GM12864 (cell line): ENCODE measurements around the gene PDZD7.

Source experiments
- DNase-seq: peaks from one replicate; pipeline ENCODE4 v3.0.0-alpha.2; 2011; ENCODE audit warnings: low read depth
- H3K4me3 ChIP-seq: 2 replicates; pipeline ENCODE4 v1.5.1; 2011; ENCODE audit warnings: mild to moderate bottlenecking, low read depth, low read length, control low read depth
- TF ChIP-seq, protein P1 (sequence below): IDR thresholded peaks from 2 replicates; pipeline ENCODE4 v1.5.1; 2011; ENCODE audit warnings: low read depth, mild to moderate bottlenecking, moderate library complexity, low read length, control low read depth, inconsistent platforms; ENCODE audit errors: missing control alignments

Gene PDZD7

DNA sequence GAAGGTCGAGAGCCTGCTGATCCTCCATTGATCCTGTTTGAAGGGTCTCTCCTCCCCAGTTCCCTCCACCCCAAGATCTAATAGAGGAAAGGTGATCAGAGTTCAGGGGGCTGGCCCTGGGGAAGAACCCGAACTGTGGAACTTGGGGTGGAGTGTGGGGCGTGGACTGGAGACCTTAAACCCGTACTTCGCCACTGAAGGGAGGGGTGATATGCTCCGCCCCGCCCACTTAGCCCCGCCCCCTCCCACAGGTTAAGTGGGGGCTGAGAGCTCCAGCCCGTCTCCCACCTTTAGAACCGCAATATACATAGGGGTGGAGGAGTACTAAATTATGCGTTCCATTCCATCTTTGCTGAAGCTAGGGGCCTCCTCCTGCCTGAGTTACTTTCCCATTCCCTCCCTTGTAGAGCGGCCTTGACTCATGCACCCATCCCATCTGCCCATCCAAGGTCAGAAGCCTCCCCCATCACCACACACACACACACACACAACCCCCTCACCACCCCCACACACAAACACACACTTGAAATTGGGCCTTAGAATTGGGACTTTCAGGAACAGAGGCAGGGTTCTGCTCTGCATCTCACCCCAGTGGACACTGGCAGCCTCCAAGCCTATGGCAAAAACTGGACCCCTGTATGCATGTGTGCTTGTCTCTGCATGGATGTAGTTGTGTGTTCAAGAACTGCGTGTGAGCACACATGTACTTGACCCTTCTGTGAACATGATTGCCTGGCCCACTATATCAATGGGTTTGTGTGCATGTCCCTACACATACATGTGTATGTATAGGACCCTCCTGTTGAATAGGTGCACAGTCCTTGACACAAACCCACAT, 60.6 kb downstream of the PDZD7 start:
- H3K4me3 ChIP-seq, result peak overlapping the region; percentile 50; the same call in 1 of the 2 replicates
- TF ChIP-seq, protein P1, sequence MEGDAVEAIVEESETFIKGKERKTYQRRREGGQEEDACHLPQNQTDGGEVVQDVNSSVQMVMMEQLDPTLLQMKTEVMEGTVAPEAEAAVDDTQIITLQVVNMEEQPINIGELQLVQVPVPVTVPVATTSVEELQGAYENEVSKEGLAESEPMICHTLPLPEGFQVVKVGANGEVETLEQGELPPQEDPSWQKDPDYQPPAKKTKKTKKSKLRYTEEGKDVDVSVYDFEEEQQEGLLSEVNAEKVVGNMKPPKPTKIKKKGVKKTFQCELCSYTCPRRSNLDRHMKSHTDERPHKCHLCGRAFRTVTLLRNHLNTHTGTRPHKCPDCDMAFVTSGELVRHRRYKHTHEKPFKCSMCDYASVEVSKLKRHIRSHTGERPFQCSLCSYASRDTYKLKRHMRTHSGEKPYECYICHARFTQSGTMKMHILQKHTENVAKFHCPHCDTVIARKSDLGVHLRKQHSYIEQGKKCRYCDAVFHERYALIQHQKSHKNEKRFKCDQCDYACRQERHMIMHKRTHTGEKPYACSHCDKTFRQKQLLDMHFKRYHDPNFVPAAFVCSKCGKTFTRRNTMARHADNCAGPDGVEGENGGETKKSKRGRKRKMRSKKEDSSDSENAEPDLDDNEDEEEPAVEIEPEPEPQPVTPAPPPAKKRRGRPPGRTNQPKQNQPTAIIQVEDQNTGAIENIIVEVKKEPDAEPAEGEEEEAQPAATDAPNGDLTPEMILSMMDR, result no peak
- no peak for DNase-seq

DNA sequence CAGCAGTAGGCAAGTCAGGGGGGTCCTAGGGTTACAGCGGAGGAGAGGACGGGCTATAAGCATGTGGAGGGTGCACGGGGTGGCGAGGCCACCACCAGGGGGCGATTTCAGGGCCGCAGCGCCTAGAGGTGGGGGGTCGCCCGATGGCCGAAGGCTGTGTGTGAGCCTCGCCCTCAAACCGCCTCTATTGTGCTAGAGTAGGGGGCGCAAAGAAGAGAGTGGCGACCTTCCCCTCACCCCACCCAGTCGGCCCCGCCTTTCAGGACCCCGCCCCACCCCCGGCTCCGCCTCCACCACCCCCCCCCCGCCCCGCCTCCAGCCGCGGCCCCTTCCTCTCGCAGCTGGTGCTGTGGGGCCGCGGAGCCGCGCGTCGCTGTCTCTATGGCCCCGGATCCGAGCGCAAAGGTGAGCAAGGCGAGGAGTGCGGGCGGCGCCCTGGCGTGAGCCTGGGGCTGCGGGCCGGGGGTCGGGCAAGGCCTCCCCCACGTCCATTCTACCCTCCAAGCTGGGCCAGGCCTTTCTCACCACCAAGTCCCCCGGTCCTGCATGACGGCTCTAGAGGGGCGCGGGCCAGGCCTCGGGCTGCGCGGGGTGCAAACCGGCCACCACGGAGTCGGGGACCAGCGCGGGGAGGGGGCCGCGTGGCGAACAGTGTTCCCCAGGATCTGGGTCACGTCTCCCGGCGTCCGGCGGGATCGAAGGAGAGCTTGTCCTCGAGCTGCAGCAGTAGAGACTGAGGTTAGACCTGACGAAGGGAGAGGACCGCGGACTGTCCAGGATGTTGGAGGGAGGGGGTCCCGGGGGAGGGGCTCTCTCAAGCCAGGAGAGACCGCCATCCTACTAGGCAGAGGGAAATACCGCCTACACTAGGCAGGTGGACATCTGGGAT, 61.5 kb downstream of the PDZD7 start, which contains the start of gene SEMA4G:
TSS of gene SEMA4G (plus strand) at position 318 of the 889 bp plus-strand sequence. CDS start 3,409 bp downstream, outside the sequence.
- DNase-seq, result no peak

DNA sequence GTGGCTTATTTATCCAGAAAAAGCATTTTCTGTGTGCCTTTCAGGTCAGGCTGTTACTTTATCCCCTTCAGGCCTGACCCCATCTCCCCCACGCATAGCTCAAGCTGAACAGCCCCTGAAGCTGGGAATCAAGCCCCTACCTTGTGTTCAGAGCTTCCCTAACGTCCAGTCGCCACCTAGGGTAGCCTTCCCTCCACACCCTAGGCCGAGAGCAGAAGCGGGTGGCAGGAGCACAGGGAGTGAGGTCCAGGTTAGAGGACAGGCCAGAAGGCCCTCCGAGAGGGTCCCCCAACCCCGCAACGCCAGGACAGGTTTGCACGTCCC, 62.1 kb downstream of the PDZD7 start:
- no peak for DNase-seq
- peak overlapping the region; percentile 50 for H3K4me3 ChIP-seq
- TF ChIP-seq, protein P1, result no peak

More for the DNA sequence above, 61.5 kb downstream of the PDZD7 start, which contains the start of gene SEMA4G:
- H3K4me3 ChIP-seq, result peak within 1 kb of the TSS; percentile 50
- TF ChIP-seq, protein P1, result peak; percentile 84

DNA sequence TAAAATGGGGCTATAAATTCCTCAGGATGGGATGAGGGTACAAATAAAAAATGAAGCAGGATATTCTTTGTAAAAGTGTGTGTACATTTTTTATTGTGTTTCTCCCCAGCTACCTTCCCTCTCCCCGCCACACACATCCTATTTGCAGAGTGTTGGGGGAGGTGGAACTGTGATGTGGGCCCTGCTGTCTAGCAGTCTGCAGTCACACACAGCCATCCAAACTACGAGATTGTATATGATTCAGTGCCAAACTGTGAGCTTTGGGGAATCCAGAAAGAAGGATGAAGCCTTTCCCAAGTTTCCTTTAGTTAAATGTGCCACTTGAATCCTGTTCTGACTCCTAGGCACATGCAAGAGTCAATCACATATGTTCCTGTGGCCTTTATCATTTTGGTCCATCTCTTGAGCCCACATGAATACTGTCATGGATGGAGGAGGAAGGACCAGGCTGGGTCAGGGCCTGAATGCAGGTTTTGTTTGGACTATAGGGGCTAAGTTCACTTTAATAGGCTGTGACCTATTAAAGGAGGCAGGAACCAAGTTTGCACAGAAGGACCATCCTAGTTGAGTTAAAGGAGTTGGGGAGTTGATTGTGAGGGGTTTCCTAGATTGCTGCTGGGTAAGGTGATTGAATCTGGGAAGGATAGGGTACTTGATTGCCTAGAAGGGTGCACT, 62.7 kb downstream of the PDZD7 start:
- TF ChIP-seq, protein P1, result no peak
- DNase-seq, result no peak
- no peak overlapping the region for H3K4me3 ChIP-seq

DNA sequence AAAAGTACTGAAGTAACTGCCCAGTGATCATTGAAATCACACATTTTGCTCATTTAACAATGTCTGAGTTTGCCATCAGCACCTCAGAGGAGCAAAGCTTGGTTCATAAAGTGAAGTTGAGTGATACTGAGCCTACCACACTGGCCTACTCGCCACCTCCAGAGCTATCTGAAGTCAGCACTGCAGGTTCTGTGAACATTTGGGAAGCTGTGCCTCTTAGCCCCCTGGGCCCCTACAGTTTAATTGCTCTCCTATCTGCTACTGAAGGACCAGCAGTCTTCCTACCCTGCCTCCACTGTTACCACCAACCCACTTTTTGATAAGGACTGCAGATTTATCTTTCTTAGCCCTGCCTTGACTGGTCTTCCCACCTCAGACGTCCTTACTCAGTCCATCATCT, 63.6 kb downstream of the PDZD7 start:
- TF ChIP-seq, protein P1, result no peak
- no peak overlapping the region for H3K4me3 ChIP-seq
- no peak for DNase-seq

DNA sequence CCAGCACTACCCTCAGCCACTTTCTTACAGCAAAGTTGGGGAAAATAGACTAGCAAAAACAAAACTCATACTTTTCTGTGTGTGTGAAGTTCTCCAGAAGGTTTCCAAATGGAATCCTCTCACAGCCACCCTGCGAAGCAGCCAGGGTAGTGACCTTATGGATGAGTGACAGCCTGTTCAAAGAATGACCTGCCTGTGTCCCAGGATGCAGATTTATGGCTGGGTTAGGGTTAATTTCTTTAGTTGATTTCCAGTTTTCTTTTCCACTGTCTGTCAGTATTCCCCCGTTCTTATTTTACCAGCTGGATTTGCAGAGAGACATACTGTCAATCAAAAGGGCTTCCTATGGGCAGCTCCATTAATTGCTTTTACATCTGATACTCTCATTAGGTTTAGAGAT, 64.0 kb downstream of the PDZD7 start:
- no peak overlapping the region for H3K4me3 ChIP-seq
- TF ChIP-seq, protein P1, result no peak
- no peak for DNase-seq
